Heart left ventricle (tissue), 16 donors: ENCODE data around the gene TRA2B. TPM values are rescaled to one million over a fixed set of nuclear protein-coding genes. Genes with fewer than 3 reads are reported as not detected.

Source experiments
- ATAC-seq, 4 donors: fragments of 200-7000 bp; cut with Tn5 transposase; one replicate each; pipeline ENCODE4 v1.9.1; 2020 to 2022; ENCODE audit warnings: moderate library complexity in 4 of 4, mild to moderate bottlenecking in 3 of 4, moderate number of reproducible peaks in 1 of 4
- DNase-seq, 5 donors: peaks; one replicate each; pipeline ENCODE4 v3.0.0-alpha.2; 2020
- H3K27ac ChIP-seq, 12 donors: fragments of 200-600 bp; sonication (generic) in 4 of 12; one replicate each; pipeline versions ENCODE4 v1.5.0 to v1.8.0; 2016 to 2022; ENCODE audit warnings: mild to moderate bottlenecking in 2 of 12
- H3K27me3 ChIP-seq, 9 donors: fragments of 200-600 bp; sonication (generic) in 2 of 9; one replicate each; pipeline versions ENCODE4 v1.5.1 to v1.8.0; 2016 to 2022; ENCODE audit warnings: mild to moderate bottlenecking in 3 of 9
- H3K36me3 ChIP-seq, 9 donors: fragments of 200-600 bp; sonication (generic) in 2 of 9; one replicate each; pipeline versions ENCODE4 v1.5.0 to v1.8.0; 2018 to 2022; ENCODE audit warnings: mild to moderate bottlenecking in 2 of 9
- H3K4me1 ChIP-seq, 12 donors: fragments of 200-600 bp; sonication (generic) in 4 of 12; one replicate each; pipeline versions ENCODE4 v1.5.0 to v1.8.0; 2016 to 2022; ENCODE audit warnings: mild to moderate bottlenecking in 3 of 12
- H3K4me3 ChIP-seq, 12 donors: fragments of 200-600 bp; sonication (generic) in 4 of 12; one replicate each; pipeline versions ENCODE4 v1.5.0 to v1.8.0; 2017 to 2022; ENCODE audit warnings: mild to moderate bottlenecking in 9 of 12, moderate library complexity in 4 of 12
- H3K9me3 ChIP-seq, 12 donors: fragments of 200-600 bp; sonication (generic) in 4 of 12; one replicate each; pipeline versions ENCODE4 v1.5.0 to v1.8.0; 2016 to 2022; ENCODE audit warnings: mild to moderate bottlenecking in 1 of 12
- POLR2A ChIP-seq, 2 donors: fragments of 450-650 bp; IDR thresholded peaks; one replicate each; pipeline ENCODE4 v1.6.1; 2017; ENCODE audit warnings: antibody characterized with exemption in 2 of 2, mild to moderate bottlenecking in 2 of 2, moderate library complexity in 2 of 2
- WGBS, 4 donors: extraction: QIAGEN DNeasy Blood & Tissue Kit in 2 of 4; methylation state at CpG; one replicate each; pipeline versions ENCODE4 v1.1.5 to v1.1.7; 2013 to 2018; 5-methylcytosine and 5-hydroxymethylcytosine counted together
- intact Hi-C, 10 donors: fragments of 100-400 bp; cut with DNase I; formaldehyde crosslinking; loops; one replicate each; pipeline versions ENCODE4 v1.11.1 to v1.14.2; 2022
- polyA plus RNA-seq, 2 donors: library from polyadenylated mRNA; stranded (reverse); fragments of 200-250 nt; gene quantifications; one replicate each; pipeline ENCODE4 v1.2.3, GENCODE V29; 2013
- total RNA-seq, 9 donors: library from RNA; depleted of rRNA in 2 of 9; stranded (reverse); fragments of >200 nt in 2 of 9; fragmentation: NEBNext Ultra II Directional in 3 of 9; extraction: Animal tissue kit (Norgen Biotek cat#: 25700) in 3 of 9; gene quantifications; one replicate each; pipeline versions ENCODE4 v1.1.0 to v1.2.4, GENCODE V29; 2016 to 2023
- TF ChIP-seq, protein P1 (sequence below), 12 donors: fragments of 200-600 bp; sonication (generic) in 4 of 12; IDR thresholded peaks; one replicate each; pipeline versions ENCODE4 v1.5.0 to v1.8.0; 2018 to 2022; ENCODE audit warnings: antibody characterized with exemption in 12 of 12, mild to moderate bottlenecking in 5 of 12
- donor health status: ischemic (EF 13 %, LVEDD 7.1; RV severe dilation, severe dysfunction).
- donor health status: healthy with polysubstance abuse.
- donor health status: DM: no; HTN: yes; CAD: no.
- donor health status: DM: no; HTN: no; CAD: no.
- donor health status: ischemic (EF 25% LVEDD 6.9; RV normal size, moderate dysfunction).
- donor health status: ischemic (EF 25% LVEDD 5.7; RV mildly dilated, moderate dysfunction).
- donor health status: healthy.
- donor health status: DM: yes; HTN: yes; CAD: no.
- donor health status: ischemic (EF 35%, LVEDD 5.7; RV mildly dilated, moderate dysfunction).
- donor health status: nonischemic (EF 11% LVEDD 7.7; RV severe dilation, severe dysfunction).
- donor health status: DM: yes; HTN: yes; CAD: no.
- donor health status: PGD.
- donor health status: ischemic (EF 29% LVEDD 5.4; RV normal size, mild dysfunction).
- donor health status: nonischemic (EF 23%, LVEDD 6.1; RV moderate dilation, normal function).

Gene TRA2B
- total and polyA plus RNA-seq, 11 donors: 28.5 to 66.0 (median 46.1) TPM

DNA sequence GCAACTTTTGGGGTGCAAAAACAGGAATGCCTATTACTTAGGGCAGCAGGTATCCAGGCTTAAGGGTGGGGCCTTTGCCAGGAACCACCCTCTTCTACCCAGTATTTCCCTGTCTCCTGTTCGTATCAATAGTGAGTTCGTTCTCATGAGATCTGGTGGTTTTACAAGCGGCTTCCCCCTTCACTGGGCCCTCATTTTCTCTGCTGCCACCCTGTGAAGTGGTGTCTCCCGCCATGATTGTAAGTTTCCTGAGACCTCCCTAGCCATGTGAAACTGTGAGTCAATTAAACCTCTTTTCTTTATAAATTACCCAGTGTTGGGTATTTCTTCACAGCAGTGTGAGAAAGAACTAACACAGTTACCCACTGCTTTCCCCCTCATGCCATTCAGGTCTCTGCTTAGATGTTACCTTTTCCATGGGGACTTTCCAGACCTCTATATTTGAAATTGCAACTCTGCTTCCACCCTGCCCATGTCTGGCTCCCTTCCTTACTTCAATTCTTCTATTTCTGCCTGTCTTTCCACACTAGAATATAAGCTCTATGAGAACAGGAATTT, 23.9 kb upstream of the TRA2B start:
- Histone ChIP-seq H3K36me3 (no peaks in the 10 kb centered on the region), H3K4me3 (no peak overlapping the region), H3K4me1 (peaks cover 0 to 16% (median 0%) of the 10 kb centered on the region in 12 donors), H3K9me3 (peaks cover 0 to 26% (median 0%) of the 10 kb centered on the region in 12 donors), H3K27ac (no peak overlapping the region), H3K27me3 (no peaks in the 10 kb centered on the region)
- no peak for ATAC-seq
- intact Hi-C loops: no loop called here
- WGBS, 4 donors: 88 to 95% (median 92%) methylated on average over 4 of the region's 4 CpGs
- no peak for TF ChIP-seq POLR2A (IDR thresholded peaks at IDR 0.05)
- TF ChIP-seq, protein P1, sequence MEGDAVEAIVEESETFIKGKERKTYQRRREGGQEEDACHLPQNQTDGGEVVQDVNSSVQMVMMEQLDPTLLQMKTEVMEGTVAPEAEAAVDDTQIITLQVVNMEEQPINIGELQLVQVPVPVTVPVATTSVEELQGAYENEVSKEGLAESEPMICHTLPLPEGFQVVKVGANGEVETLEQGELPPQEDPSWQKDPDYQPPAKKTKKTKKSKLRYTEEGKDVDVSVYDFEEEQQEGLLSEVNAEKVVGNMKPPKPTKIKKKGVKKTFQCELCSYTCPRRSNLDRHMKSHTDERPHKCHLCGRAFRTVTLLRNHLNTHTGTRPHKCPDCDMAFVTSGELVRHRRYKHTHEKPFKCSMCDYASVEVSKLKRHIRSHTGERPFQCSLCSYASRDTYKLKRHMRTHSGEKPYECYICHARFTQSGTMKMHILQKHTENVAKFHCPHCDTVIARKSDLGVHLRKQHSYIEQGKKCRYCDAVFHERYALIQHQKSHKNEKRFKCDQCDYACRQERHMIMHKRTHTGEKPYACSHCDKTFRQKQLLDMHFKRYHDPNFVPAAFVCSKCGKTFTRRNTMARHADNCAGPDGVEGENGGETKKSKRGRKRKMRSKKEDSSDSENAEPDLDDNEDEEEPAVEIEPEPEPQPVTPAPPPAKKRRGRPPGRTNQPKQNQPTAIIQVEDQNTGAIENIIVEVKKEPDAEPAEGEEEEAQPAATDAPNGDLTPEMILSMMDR (IDR thresholded peaks at IDR 0.05): no peak
- DNase-seq: no peak

DNA sequence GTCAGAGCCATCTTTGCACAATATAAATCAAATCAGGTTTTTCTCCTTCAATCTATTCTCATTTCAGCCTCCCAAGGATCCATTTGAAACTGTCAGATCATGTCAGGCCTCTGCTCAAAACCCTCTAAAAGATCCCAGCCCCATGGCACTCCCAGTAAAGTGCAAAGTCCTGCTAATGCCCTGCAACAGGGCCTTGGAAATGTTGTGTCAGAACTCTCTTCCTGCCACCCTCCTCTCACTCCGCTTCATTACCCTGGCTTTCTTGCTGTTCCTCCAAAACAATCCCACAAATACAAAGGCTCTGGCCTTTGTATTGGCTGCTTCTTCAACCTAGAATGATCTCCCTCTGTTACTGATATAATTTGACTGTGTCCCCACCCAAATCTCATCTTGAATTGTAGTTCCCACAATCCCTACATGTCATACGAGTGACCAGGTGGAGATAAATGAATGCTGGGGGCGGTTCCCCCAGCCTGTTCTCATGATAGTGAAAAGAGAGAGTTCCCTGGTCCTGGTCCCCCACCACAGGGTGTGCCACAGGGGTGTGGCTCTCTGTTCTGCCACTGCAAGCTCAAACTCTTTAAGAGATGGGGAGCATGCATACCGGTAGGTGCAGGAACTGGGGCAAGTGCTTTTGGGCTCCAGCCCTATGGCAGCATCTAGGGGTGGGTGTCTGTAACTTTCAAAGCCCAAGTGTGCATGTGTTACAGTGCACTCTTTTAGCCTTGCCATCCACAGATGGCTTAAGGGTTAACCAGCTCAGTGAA, 22.9 kb upstream of the TRA2B start:
- 72 to 87% (median 82%) methylated on average over 3 to 4 of the region's 4 CpGs for WGBS, 4 donors
- no peaks in the 10 kb centered on the region for H3K36me3 ChIP-seq
- intact Hi-C loops: no loop called here
- DNase-seq (no peak), ATAC-seq (no peak)
- H3K9me3 ChIP-seq: peaks cover 0 to 21% (median 0%) of the 10 kb centered on the region in 12 donors
- H3K4me3 ChIP-seq: peak overlapping the region in 3 of 12 donors; percentile 29 to 44 (median 33)
- H3K27me3 ChIP-seq: no peaks in the 10 kb centered on the region
- H3K27ac ChIP-seq: peak overlapping the region in 1 of 12 donors; percentile 37
- TF ChIP-seq, protein P1 (IDR thresholded peaks at IDR 0.05): no peak
- no peak for TF ChIP-seq POLR2A (IDR thresholded peaks at IDR 0.05)
- H3K4me1 ChIP-seq: peaks cover 0 to 16% (median 0%) of the 10 kb centered on the region in 12 donors

DNA sequence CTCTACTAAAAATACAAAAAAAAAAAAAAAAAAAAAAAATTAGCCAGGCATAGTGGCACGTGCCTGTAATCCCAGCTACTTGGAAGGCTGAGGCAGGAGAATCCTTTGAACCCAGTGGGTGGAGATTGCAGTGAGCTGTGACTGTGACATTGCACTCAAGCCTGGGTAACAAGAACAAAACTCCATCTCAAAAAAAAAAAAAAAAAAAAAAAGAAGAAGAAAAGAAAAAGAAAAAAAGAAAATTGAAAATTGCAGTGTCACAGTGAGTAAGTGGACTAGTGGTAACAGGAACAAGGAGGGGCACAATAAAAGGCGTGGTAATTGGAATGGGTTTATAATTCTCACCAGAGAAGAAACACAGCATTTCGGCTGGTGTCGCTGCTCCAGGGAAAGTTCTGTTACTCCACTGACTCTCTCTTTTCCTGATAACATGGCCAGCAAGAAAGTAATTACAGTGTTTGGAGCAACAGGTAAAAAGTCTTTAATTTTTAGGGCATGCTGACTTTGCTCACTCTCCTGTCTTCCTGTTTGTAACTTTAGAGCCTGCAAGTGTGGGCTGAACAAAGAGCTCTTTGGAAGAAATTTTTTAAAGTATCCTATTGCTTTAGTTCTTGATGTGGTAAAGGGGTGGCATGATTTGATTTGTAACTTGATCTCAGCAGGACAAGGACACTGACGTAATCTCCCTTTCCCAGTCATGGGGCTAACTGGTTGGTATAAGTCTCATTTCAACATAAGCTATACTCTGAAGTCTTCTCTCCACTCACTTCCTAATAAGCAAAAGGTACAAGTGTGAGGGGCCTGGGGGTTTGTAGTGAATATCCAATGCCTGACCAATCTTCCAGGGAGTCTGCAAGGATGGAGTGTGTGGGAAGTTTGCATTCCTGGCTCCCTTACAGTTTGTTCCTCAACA, 22.1 kb upstream of the TRA2B start:
- 55 to 64% (median 62%) methylated on average over 5 of the region's 5 CpGs for WGBS, 4 donors
- Histone ChIP-seq H3K4me3 (peak overlapping the region in 4 of 12 donors; percentile 24 to 44 (median 31)), H3K27ac (peak overlapping the region in 1 of 12 donors; percentile 37), H3K36me3 (no peaks in the 10 kb centered on the region), H3K9me3 (peaks cover 0 to 12% (median 0%) of the 10 kb centered on the region in 12 donors), H3K4me1 (peaks cover 0 to 16% (median 0%) of the 10 kb centered on the region in 12 donors), H3K27me3 (no peaks in the 10 kb centered on the region)
- intact Hi-C loops: no loop called here
- DNase-seq (no peak), ATAC-seq (peak in 2 of 4 donors; percentile 47 to 49)
- TF ChIP-seq POLR2A (IDR thresholded peaks at IDR 0.05): no peak
- TF ChIP-seq, protein P1 (IDR thresholded peaks at IDR 0.05): no peak
